ENCODE results near the gene FAM229A. TPM values are rescaled to one million over a fixed set of nuclear protein-coding genes. Genes with fewer than 3 reads are reported as not detected.
A peak's percentile ranks its signal among the peaks of the same experiment; 100 is the strongest.

The FAM229A gene
- total and polyA plus RNA-seq, 4 donors: 1.6 to 3.3 (median 2.1) TPM

DNA sequence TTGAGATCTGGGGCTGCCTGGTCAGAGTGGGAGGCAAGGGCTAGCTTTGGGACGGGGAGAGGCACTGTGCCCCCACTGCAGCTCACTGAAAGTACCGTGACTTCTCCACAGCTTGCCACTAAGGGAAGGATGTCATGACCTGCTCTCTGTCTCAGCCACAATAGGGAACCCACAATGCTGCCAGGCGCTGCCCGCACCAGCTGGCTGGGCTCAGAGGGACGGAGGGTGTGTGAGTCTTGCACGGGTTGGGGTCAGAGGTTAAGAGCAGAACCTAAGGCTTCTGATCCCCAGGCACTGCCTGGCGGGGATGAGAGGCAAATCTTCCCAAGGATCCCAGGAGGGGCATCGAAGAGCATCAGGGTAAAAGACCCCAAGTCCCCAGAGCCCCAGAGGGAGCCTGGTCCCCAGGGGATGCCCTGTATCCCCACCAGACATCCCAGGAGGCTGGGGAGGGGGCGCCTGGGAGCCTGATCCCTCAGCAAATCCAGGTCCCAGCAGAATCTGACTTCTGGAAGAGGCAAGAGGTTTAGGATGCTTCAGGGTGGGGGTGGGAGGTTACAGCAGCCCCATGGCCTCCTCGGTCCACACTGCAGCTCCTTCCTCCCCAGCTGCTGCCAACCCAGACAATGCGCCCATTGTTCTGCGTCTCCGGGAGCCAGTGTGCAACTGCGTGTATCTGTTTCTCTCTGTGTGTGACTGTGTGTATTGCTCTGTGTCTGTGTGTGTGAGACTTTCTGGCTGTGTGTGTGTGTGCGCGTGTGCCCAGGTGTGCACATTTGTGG is 24.2 kb downstream of the FAM229A start (continued):
- TF ChIP-seq, protein P1, sequence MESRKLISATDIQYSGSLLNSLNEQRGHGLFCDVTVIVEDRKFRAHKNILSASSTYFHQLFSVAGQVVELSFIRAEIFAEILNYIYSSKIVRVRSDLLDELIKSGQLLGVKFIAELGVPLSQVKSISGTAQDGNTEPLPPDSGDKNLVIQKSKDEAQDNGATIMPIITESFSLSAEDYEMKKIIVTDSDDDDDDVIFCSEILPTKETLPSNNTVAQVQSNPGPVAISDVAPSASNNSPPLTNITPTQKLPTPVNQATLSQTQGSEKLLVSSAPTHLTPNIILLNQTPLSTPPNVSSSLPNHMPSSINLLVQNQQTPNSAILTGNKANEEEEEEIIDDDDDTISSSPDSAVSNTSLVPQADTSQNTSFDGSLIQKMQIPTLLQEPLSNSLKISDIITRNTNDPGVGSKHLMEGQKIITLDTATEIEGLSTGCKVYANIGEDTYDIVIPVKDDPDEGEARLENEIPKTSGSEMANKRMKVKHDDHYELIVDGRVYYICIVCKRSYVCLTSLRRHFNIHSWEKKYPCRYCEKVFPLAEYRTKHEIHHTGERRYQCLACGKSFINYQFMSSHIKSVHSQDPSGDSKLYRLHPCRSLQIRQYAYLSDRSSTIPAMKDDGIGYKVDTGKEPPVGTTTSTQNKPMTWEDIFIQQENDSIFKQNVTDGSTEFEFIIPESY (IDR thresholded peaks at IDR 0.05): no peak
- TF ChIP-seq, protein P2, sequence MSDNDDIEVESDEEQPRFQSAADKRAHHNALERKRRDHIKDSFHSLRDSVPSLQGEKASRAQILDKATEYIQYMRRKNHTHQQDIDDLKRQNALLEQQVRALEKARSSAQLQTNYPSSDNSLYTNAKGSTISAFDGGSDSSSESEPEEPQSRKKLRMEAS (IDR thresholded peaks at IDR 0.05): no peak
- TF ChIP-seq JUND (IDR thresholded peaks at IDR 0.05): no peak
- no peak for TF ChIP-seq GABPA (IDR thresholded peaks at IDR 0.05 in 1 of 2, conservative IDR thresholded peaks at IDR 0.05 in 1 of 2)

DNA sequence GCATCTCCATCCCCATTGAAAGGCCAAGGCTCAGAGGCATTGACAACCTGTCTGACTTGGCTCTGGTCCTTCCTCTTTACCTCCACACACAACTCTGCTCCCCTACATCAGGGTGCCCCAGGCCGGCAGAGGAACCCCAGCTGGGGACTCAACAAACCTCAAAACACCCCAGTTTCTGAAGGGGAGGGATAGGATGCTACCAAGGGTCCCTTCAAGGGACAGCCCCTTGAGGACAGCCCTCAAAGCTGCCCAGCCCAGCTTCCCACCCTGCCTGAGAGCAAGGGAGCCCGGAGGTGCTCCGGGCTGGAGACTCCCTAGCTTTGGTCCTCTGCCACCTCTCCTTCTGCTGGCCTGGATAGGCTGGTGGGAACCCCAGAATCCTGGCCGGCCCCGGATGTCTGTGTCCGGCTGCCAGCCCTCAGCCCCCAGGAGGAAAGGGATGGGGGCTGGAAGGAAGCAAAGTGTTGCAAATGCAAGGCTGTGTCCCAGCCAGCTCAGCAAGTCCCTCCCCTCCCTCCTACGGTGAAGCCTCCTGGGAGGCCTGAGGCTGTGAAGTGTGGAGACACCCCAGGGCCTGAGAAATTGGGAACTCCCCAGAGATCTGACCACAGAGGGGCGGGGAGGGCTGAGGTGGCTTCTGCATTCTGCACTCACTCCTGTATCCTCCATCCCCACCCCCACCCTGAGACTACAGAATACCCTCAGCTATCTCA is 25.2 kb downstream of the FAM229A start:
- no peak overlapping the region for H3K4me3 ChIP-seq (ENCODE audit: low read depth in 1 of 3, low read length in 3 of 3)
- 66% methylated on average over 8 of the region's 8 CpGs for WGBS
- H3K27me3 ChIP-seq (ENCODE audit: control insufficient read depth in 4 of 4, insufficient read depth in 4 of 4, low read length in 3 of 4): no peaks in the 10 kb centered on the region
- no peak for TF ChIP-seq GABPA (IDR thresholded peaks at IDR 0.05 in 1 of 2, conservative IDR thresholded peaks at IDR 0.05 in 1 of 2)
- TF ChIP-seq EGR1 (IDR thresholded peaks at IDR 0.05; ENCODE audit: low read depth in 2 of 2): no peak
- no peak for TF ChIP-seq RAD21 (IDR thresholded peaks at IDR 0.05)
- TF ChIP-seq SP1 (IDR thresholded peaks at IDR 0.05): no peak
- TF ChIP-seq, protein P3, sequence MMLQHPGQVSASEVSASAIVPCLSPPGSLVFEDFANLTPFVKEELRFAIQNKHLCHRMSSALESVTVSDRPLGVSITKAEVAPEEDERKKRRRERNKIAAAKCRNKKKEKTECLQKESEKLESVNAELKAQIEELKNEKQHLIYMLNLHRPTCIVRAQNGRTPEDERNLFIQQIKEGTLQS (IDR thresholded peaks at IDR 0.05): no peak
- TF ChIP-seq RXRA (IDR thresholded peaks at IDR 0.05): no peak
- no peak for TF ChIP-seq HNF4A (conservative IDR thresholded peaks at IDR 0.05)
- TF ChIP-seq, protein P4, sequence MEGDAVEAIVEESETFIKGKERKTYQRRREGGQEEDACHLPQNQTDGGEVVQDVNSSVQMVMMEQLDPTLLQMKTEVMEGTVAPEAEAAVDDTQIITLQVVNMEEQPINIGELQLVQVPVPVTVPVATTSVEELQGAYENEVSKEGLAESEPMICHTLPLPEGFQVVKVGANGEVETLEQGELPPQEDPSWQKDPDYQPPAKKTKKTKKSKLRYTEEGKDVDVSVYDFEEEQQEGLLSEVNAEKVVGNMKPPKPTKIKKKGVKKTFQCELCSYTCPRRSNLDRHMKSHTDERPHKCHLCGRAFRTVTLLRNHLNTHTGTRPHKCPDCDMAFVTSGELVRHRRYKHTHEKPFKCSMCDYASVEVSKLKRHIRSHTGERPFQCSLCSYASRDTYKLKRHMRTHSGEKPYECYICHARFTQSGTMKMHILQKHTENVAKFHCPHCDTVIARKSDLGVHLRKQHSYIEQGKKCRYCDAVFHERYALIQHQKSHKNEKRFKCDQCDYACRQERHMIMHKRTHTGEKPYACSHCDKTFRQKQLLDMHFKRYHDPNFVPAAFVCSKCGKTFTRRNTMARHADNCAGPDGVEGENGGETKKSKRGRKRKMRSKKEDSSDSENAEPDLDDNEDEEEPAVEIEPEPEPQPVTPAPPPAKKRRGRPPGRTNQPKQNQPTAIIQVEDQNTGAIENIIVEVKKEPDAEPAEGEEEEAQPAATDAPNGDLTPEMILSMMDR (IDR thresholded peaks at IDR 0.05; ENCODE audit: low read depth, low read length, missing input control): no peak
- no peak for TF ChIP-seq NR2F2 (IDR thresholded peaks at IDR 0.05)
- H3K27ac ChIP-seq (ENCODE audit: low read depth in 1 of 2, low read length in 2 of 2): peak overlapping the region; percentile 28 to 40
- DNase-seq (ENCODE audit: low spot score): no peak
- H3K36me3 ChIP-seq (ENCODE audit: control insufficient read depth in 4 of 4, insufficient read depth in 3 of 4, low read depth in 1 of 4, low read length in 3 of 4): peaks cover 0 to 10% (median 4%) of the 10 kb centered on the region in 4 donors
- no peaks in the 10 kb centered on the region for H3K9me3 ChIP-seq (ENCODE audit: control insufficient read depth in 4 of 4, low read length in 3 of 4)
- peaks cover 2 to 22% (median 8%) of the 10 kb centered on the region in 4 donors for H3K4me1 ChIP-seq (ENCODE audit: control insufficient read depth in 4 of 4, insufficient read depth in 4 of 4, low read length in 3 of 4)
- no peak overlapping the region for H3K9ac ChIP-seq (ENCODE audit: low read depth in 1 of 2, low read length in 2 of 2)

DNA sequence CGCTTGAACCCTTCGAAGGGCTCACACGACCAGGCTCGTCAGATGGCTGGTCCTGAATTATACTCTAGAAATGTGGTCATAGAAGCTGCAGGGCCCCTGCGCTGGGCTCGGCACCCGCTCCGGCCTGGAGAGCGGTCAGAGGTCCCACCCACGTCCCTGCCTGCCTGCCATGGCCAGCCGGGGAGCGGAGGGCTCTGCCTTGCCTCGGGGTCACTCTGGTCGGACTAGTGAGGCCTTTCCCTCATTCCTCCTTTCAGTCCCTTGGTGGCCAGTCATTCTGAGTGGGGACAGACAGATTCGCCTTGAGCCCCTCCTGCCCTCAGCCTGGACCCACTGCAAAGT is 25.7 kb downstream of the FAM229A start:
- Histone ChIP-seq H3K27me3 (ENCODE audit: control insufficient read depth in 4 of 4, insufficient read depth in 4 of 4, low read length in 3 of 4) (no peaks in the 10 kb centered on the region), H3K36me3 (ENCODE audit: control insufficient read depth in 4 of 4, insufficient read depth in 3 of 4, low read depth in 1 of 4, low read length in 3 of 4) (peaks cover 1 to 16% (median 7%) of the 10 kb centered on the region in 4 donors), H3K27ac (ENCODE audit: low read depth in 1 of 2, low read length in 2 of 2) (peak overlapping the region; percentile 26 to 28), H3K4me3 (ENCODE audit: low read depth in 1 of 3, low read length in 3 of 3) (peak overlapping the region in 1 of 3 donors; percentile 66), H3K9me3 (ENCODE audit: control insufficient read depth in 4 of 4, low read length in 3 of 4) (no peaks in the 10 kb centered on the region), H3K9ac (ENCODE audit: low read depth in 1 of 2, low read length in 2 of 2) (no peak overlapping the region), H3K4me1 (ENCODE audit: control insufficient read depth in 4 of 4, insufficient read depth in 4 of 4, low read length in 3 of 4) (peaks cover 2 to 22% (median 8%) of the 10 kb centered on the region in 4 donors)
- WGBS: 61% methylated on average over 15 of the region's 15 CpGs
- TF ChIP-seq RAD21 (IDR thresholded peaks at IDR 0.05): no peak
- TF ChIP-seq, protein P3 (IDR thresholded peaks at IDR 0.05): no peak
- no peak for TF ChIP-seq JUND (IDR thresholded peaks at IDR 0.05)
- TF ChIP-seq YY1 (IDR thresholded peaks at IDR 0.05): no peak
- TF ChIP-seq, protein P4 (IDR thresholded peaks at IDR 0.05; ENCODE audit: low read depth, low read length, missing input control): no peak
- TF ChIP-seq, protein P2 (IDR thresholded peaks at IDR 0.05): no peak
- no peak for TF ChIP-seq TAF1 (conservative IDR thresholded peaks at IDR 0.05)
- no peak for TF ChIP-seq HNF4G (IDR thresholded peaks at IDR 0.05)
- TF ChIP-seq FOXA2 (IDR thresholded peaks at IDR 0.05): no peak
- TF ChIP-seq SP1 (IDR thresholded peaks at IDR 0.05): no peak
- no peak for DNase-seq (ENCODE audit: low spot score)
